Fibroblast of the aortic adventitia (primary cell): ENCODE measurements around the gene TMED8. TPM values are rescaled to one million over a fixed set of nuclear protein-coding genes. Genes with fewer than 3 reads are reported as not detected.

Experiments
- DNase-seq: peaks from one replicate; pipeline ENCODE4 v3.0.0-alpha.2; 2010; ENCODE audit warnings: low read depth
- H3K4me3 ChIP-seq: 2 replicates; pipeline ENCODE4 v1.5.1; 2011; ENCODE audit warnings: low read depth, mild to moderate bottlenecking, control low read depth, low read length, moderate library complexity
- total RNA-seq: library from RNA; depleted of rRNA; stranded (reverse); fragments of >200 nt; gene quantifications from 2 replicates; pipeline ENCODE4 v1.2.3, GENCODE V29; 2012; ENCODE audit warnings: low replicate concordance
- TF ChIP-seq, protein P1 (sequence below): IDR thresholded peaks from 2 replicates; pipeline ENCODE4 v1.5.1; 2011; ENCODE audit warnings: mild to moderate bottlenecking, low read length, control low read depth, inconsistent platforms; ENCODE audit not compliant: insufficient read depth

The TMED8 gene
- total RNA-seq, 1 donor: 14.5 TPM

DNA sequence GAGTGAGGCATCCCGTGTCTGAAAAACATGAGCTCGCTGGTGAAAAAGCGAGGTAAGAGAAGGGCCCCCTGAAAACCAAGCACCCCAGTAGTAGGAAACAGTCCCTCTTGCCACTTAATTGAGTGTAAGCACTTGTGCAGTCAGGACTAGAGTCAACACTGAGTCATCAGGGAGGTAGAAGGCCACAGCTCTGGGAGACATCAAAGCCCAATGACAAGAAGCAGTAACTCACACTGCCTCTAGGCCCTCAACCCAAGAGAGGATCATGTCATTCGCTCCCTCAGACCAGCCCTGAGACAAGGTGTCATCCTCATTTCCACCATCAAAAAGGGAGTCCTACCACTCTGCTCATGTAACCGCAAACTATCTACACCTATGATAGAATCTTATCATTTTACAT lies 74.0 kb downstream of the TMED8 start:
- TF ChIP-seq, protein P1, sequence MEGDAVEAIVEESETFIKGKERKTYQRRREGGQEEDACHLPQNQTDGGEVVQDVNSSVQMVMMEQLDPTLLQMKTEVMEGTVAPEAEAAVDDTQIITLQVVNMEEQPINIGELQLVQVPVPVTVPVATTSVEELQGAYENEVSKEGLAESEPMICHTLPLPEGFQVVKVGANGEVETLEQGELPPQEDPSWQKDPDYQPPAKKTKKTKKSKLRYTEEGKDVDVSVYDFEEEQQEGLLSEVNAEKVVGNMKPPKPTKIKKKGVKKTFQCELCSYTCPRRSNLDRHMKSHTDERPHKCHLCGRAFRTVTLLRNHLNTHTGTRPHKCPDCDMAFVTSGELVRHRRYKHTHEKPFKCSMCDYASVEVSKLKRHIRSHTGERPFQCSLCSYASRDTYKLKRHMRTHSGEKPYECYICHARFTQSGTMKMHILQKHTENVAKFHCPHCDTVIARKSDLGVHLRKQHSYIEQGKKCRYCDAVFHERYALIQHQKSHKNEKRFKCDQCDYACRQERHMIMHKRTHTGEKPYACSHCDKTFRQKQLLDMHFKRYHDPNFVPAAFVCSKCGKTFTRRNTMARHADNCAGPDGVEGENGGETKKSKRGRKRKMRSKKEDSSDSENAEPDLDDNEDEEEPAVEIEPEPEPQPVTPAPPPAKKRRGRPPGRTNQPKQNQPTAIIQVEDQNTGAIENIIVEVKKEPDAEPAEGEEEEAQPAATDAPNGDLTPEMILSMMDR: no peak
- peak; percentile 34 for DNase-seq
- no peak overlapping the region for H3K4me3 ChIP-seq

DNA sequence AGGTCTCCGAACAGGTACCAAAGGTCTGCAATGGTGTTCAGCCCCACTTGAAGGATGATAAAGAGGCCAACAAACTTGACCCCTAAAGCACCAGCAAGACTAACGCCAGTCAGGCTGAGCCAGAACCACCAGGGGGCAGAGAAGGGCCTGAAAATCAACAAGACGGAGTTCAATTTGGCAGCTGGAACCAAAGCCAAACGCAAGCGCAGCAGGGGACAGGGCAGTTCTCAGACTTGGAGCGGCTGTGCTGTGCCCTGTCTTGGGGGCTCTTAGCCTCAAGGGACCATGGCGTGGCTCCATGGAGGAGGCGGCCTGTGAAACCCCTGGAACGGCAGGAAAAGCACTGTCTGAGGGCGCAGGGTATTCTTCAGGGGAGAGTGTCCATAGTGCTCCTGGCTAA lies 75.8 kb downstream of the TMED8 start:
- TF ChIP-seq, protein P1: peak; percentile 90
- peak; percentile 88 for DNase-seq
- no peak overlapping the region for H3K4me3 ChIP-seq

GRCh38 chr14:77299771-77300170 lies 77.1 kb downstream of the TMED8 start:
- TF ChIP-seq, protein P1: no peak
- DNase-seq: no peak
- no peak overlapping the region for H3K4me3 ChIP-seq

DNA sequence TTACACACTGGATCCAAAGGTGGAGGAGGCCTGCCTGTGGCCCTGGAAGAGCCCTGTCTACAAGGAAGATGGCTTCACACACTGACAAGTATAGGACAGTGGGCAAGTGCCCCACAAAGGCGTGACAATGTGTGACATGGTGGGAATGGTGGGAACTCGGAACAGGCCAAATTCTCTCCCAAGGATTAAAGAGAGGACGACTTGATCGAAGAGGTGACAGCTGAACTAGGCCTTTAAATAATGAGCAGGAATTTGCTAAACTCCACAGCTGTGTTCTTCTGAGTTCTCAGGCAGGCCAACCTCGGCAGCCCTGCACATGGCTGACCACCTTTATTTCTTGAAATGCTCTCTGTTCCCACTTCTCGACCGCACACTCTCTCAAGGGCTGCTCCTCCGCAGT lies 80.0 kb downstream of the TMED8 start:
- DNase-seq: no peak
- no peak overlapping the region for H3K4me3 ChIP-seq
- TF ChIP-seq, protein P1: no peak

DNA sequence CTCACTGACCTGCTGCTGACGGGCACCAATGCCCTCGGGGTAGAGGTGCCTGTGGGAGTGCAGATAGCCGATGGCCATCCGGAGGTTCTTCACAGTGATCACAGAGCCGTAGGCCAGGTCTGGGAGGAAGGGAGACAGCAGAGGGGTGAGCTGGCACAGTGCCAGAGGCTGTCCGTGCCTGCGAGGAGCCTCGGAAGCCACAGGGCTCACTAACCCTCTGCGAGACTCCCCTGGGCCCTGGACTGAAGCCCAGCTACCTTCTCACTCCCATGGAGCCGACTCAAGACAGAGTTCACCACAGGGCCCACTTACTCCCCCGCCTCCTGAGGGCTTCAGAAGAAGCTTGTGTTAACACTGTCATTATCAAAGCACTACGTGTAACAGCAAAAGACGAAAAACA lies 80.7 kb downstream of the TMED8 start:
- no peak overlapping the region for H3K4me3 ChIP-seq
- no peak for DNase-seq
- TF ChIP-seq, protein P1: no peak

- DNase-seq: peak; percentile 14
- H3K4me3 ChIP-seq: no peak overlapping the region
- TF ChIP-seq, protein P1: peak; percentile 10
Observed at GRCh38 chr14:77290705-77291104, 86.2 kb downstream of the TMED8 start.

- TF ChIP-seq, protein P1: no peak
Observed at GRCh38 chr14:77286576-77286975, 90.3 kb downstream of the TMED8 start.

More at GRCh38 chr14:77286576-77286975, 90.3 kb downstream of the TMED8 start:
- DNase-seq: no peak
- H3K4me3 ChIP-seq: no peak overlapping the region
